Testis (tissue), 3 donors: ENCODE results near the gene ACER3. TPM values are rescaled to one million over a fixed set of nuclear protein-coding genes. Genes with fewer than 3 reads are reported as not detected.

Source experiments
- DNase-seq: peaks from one replicate; pipeline ENCODE4 v3.0.0-alpha.2; 2019
- H3K27ac ChIP-seq, 2 donors: fragments of 200-600 bp; sonication (generic); one replicate each; pipeline ENCODE4 v1.5.1; 2019
- H3K27me3 ChIP-seq: fragments of 200-600 bp; sonication (generic); one replicate; pipeline ENCODE4 v1.5.1; 2019
- H3K36me3 ChIP-seq: fragments of 200-600 bp; sonication (generic); one replicate; pipeline ENCODE4 v1.5.1; 2017; ENCODE audit warnings: low read depth; ENCODE audit errors: missing control alignments
- H3K4me1 ChIP-seq: fragments of 200-600 bp; sonication (generic); one replicate; pipeline ENCODE4 v1.5.1; 2019
- H3K4me3 ChIP-seq, 2 donors: fragments of 200-600 bp; sonication (generic); one replicate each; pipeline ENCODE4 v1.5.1; 2017 to 2019
- H3K9me3 ChIP-seq: fragments of 200-600 bp; sonication (generic); one replicate; pipeline ENCODE4 v1.5.1; 2017
- POLR2A ChIP-seq: fragments of 450-650 bp; IDR thresholded peaks from one replicate; pipeline ENCODE4 v1.6.1; 2017; ENCODE audit warnings: antibody characterized with exemption, mild to moderate bottlenecking, moderate library complexity
- WGBS, 2 donors: methylation state at CpG; one replicate each; pipeline ENCODE4 v1.1.5; 2018; 5-methylcytosine and 5-hydroxymethylcytosine counted together
- intact Hi-C: fragments of 100-400 bp; cut with DNase I; formaldehyde crosslinking; loops from one replicate; pipeline ENCODE4 v1.15.1; 2023; ENCODE audit warnings: low total_unique reads
- polyA plus RNA-seq: library from polyadenylated mRNA; stranded (reverse); fragments of 350-450 nt; fragmentation: Illumina TruSeq; extraction: RNeasy Lipid Tissue Mini Kit (QIAGEN cat#74804); gene quantifications from one replicate; pipeline ENCODE4 v1.2.3, GENCODE V29; 2014; ENCODE audit warnings: low read depth, low replicate concordance; ENCODE audit not compliant: insufficient read depth
- total RNA-seq, 2 donors: library from RNA; depleted of rRNA; stranded (reverse); fragments of >200 nt; gene quantifications; one replicate each; pipeline ENCODE4 v1.2.3, GENCODE V29; 2016
- TF ChIP-seq, protein P1 (sequence below), 3 experiments: fragments of 450-650 bp in 2 of 3; fragments of 200-600 bp in 1 of 3; sonication (generic) in 1 of 3; IDR thresholded peaks; one replicate each; pipeline ENCODE4 v1.5.1; 2016 to 2019; ENCODE audit warnings: antibody characterized with exemption in 3 of 3, mild to moderate bottlenecking in 2 of 3, moderate library complexity in 1 of 3

The ACER3 gene
- total and polyA plus RNA-seq, 3 donors from 2014 or later: 14.6 to 34.8 (median 23.7) TPM

DNA sequence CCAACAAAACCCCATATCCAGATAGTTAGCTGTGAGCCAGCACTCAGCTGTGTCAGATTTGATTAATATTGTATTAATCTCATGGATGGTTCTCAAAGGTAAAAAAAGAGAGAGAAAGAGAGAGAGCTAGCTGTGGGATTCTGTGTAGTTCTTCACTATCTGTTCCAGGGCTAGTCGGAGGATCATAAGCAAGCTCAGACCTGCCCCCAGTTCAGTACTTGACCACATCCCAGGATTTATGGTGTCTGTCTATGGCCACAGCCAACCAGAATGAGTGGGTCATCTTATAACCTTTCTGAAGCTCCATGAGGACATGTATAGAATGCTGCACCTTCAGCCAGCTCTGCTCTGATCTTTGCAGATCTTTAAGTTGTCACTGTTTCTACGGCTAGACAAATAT is 160.0 kb downstream of the ACER3 start:
- 92 to 94% methylated on average over 2 of the region's 2 CpGs for WGBS, 2 donors
- TF ChIP-seq POLR2A: no peak
- TF ChIP-seq, protein P1, sequence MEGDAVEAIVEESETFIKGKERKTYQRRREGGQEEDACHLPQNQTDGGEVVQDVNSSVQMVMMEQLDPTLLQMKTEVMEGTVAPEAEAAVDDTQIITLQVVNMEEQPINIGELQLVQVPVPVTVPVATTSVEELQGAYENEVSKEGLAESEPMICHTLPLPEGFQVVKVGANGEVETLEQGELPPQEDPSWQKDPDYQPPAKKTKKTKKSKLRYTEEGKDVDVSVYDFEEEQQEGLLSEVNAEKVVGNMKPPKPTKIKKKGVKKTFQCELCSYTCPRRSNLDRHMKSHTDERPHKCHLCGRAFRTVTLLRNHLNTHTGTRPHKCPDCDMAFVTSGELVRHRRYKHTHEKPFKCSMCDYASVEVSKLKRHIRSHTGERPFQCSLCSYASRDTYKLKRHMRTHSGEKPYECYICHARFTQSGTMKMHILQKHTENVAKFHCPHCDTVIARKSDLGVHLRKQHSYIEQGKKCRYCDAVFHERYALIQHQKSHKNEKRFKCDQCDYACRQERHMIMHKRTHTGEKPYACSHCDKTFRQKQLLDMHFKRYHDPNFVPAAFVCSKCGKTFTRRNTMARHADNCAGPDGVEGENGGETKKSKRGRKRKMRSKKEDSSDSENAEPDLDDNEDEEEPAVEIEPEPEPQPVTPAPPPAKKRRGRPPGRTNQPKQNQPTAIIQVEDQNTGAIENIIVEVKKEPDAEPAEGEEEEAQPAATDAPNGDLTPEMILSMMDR (IDR thresholded peaks at IDR 0.05): no peak
- Histone ChIP-seq H3K4me1 (no peaks in the 10 kb centered on the region), H3K4me3 (no peak overlapping the region), H3K36me3 (no peaks in the 10 kb centered on the region), H3K9me3 (no peaks in the 10 kb centered on the region), H3K27me3 (no peaks in the 10 kb centered on the region), H3K27ac (no peak overlapping the region)
- intact Hi-C loops: no loop called here
- DNase-seq: no peak

- intact Hi-C loops: no loop called here
- Histone ChIP-seq H3K4me3 (no peak overlapping the region), H3K27me3 (no peaks in the 10 kb centered on the region), H3K27ac (no peak overlapping the region), H3K36me3 (no peaks in the 10 kb centered on the region), H3K4me1 (no peaks in the 10 kb centered on the region), H3K9me3 (no peaks in the 10 kb centered on the region)
- no peak for DNase-seq
- TF ChIP-seq, protein P1 (IDR thresholded peaks at IDR 0.05): no peak
- no peak for TF ChIP-seq POLR2A
Observed at GRCh38 chr11:77024745-77025144, 164.0 kb downstream of the ACER3 start.

- Histone ChIP-seq H3K9me3 (no peaks in the 10 kb centered on the region), H3K36me3 (no peaks in the 10 kb centered on the region), H3K4me3 (no peak overlapping the region), H3K27me3 (no peaks in the 10 kb centered on the region), H3K27ac (no peak overlapping the region), H3K4me1 (no peaks in the 10 kb centered on the region)
- no peak for DNase-seq
- TF ChIP-seq POLR2A: no peak
- TF ChIP-seq, protein P1 (IDR thresholded peaks at IDR 0.05): no peak
- intact Hi-C loops: no loop called here
- 95 to 96% methylated on average over 3 of the region's 3 CpGs for WGBS, 2 donors
Observed at GRCh38 chr11:77026221-77026620, 165.5 kb downstream of the ACER3 start.

DNA sequence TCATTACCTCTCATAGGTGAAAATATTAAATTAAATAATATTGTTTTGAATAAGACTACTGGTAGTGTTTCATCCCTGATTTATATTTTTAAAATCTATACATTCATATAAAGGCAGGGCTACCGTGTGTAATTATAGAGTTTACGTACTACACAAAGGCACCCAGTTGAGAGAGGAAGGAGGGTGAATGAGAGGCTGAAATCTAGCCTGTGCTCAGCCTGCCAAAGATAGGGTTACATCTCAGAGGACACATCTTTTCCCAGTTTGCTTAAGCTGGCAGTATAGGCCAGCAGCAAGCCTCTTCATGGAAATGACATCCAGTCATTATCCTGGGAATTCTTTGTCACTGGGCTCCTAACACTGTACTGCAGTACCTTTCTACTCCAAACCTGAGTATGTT is 166.0 kb downstream of the ACER3 start:
- WGBS, 2 donors: 88 to 95% methylated on average over 2 of the region's 2 CpGs
- intact Hi-C loops: no loop called here
- H3K4me1 ChIP-seq: no peaks in the 10 kb centered on the region
- TF ChIP-seq, protein P1 (IDR thresholded peaks at IDR 0.05): no peak
- TF ChIP-seq POLR2A: no peak
- H3K4me3 ChIP-seq: no peak overlapping the region
- H3K9me3 ChIP-seq: no peaks in the 10 kb centered on the region
- H3K36me3 ChIP-seq: no peaks in the 10 kb centered on the region
- no peak overlapping the region for H3K27ac ChIP-seq
- DNase-seq: no peak
- no peaks in the 10 kb centered on the region for H3K27me3 ChIP-seq

GRCh38 chr11:77027275-77027674 is 166.6 kb downstream of the ACER3 start:
- Histone ChIP-seq H3K27ac (no peak overlapping the region), H3K27me3 (no peaks in the 10 kb centered on the region), H3K9me3 (no peaks in the 10 kb centered on the region), H3K4me3 (no peak overlapping the region), H3K36me3 (no peaks in the 10 kb centered on the region), H3K4me1 (no peaks in the 10 kb centered on the region)
- intact Hi-C loops: no loop called here
- no peak for DNase-seq
- TF ChIP-seq POLR2A: no peak
- TF ChIP-seq, protein P1 (IDR thresholded peaks at IDR 0.05): no peak
- WGBS, 2 donors: 92 to 100% methylated on average over 1 of the region's 1 CpG
